Right lobe of liver (tissue), 4 donors: ENCODE measurements around the gene FAM181A.

ENCODE experiments used
- CTCF ChIP-seq, 4 donors: fragments of 200-600 bp in 3 of 4; fragments of 450-650 bp in 1 of 4; IDR thresholded peaks; one replicate each; pipeline versions ENCODE4 v1.5.1 to v1.8.0; 2016 to 2022; ENCODE audit warnings: antibody characterized with exemption in 4 of 4, mild to moderate bottlenecking in 2 of 4
- POLR2A ChIP-seq: fragments of 450-650 bp; IDR thresholded peaks from one replicate; pipeline ENCODE4 v1.6.1; 2017; ENCODE audit warnings: antibody characterized with exemption, mild to moderate bottlenecking
- donor health status: DM: no; HTN: no; CAD: no.
- donor health status: DM: no; HTN: no; CAD: no.
- donor health status: DM: no; HTN: yes; CAD: no.

GRCh38 chr14:93930296-93930988 is 3.3 kb downstream of the FAM181A start:
- TF ChIP-seq CTCF (IDR thresholded peaks at IDR 0.05): no peak
- no peak for TF ChIP-seq POLR2A
